ENCODE results near the gene MPDU1. TPM values are rescaled to one million over a fixed set of nuclear protein-coding genes. Genes with fewer than 3 reads are reported as not detected.
"Not testable (repeated sequence)": the region's sequence is repeated elsewhere in the genome, so short reads cannot be mapped to it uniquely, and the experiment has no call there.

The MPDU1 gene
- total RNA-seq, 3 donors from 2014 or later, result 55.2 to 101 (median 94.5) TPM

- intact Hi-C loops (cut with DNase I, micrococcal nuclease), result no loop called here
- H3K4me3 ChIP-seq, result no peak overlapping the region
- peaks cover 20% of the 10 kb centered on the region for H3K36me3 ChIP-seq (ENCODE audit: low read depth)
- H3K4me1 ChIP-seq (ENCODE audit: low read depth), result peaks cover 4% of the 10 kb centered on the region
- no peaks in the 10 kb centered on the region for H3K9me3 ChIP-seq
- TF ChIP-seq CTCF (IDR thresholded peaks at IDR 0.05), result no peak
- ATAC-seq (no peak), DNase-seq (no peak)
These were observed 7.9 kb downstream of the MPDU1 start for GRCh38 chr17:7591596-7591995.

GRCh38 chr17:7592422-7593021, 8.9 kb downstream of the MPDU1 start:
- TF ChIP-seq CTCF (IDR thresholded peaks at IDR 0.05), result no peak
- no peaks in the 10 kb centered on the region for H3K9me3 ChIP-seq
- H3K4me1 ChIP-seq (ENCODE audit: low read depth), result peaks cover 4% of the 10 kb centered on the region
- H3K4me3 ChIP-seq, result no peak overlapping the region
- ATAC-seq (no peak), DNase-seq (no peak)
- intact Hi-C loops (cut with DNase I, micrococcal nuclease), result no loop called here
- peaks cover 20% of the 10 kb centered on the region for H3K36me3 ChIP-seq (ENCODE audit: low read depth)

DNA sequence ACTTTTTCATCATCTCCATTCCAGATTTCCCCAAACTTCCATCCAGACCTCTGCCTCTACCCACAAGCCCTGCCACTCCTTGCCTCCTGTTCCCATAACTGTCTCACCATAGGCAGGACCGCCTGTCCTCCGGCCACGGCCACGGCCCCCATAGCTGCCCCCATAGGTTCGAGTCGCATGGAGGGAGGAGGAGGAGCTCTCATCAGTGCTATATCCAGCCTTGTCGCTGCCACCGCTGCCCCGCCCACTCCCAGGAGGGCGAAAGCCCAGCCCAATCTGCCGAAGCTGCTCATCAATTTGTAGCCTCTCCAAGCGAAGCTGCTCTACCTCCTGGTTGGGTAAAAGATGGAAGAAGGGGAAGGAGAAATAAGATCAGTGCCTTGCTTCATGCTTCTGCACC, 9.6 kb downstream of the MPDU1 start:
- Histone ChIP-seq H3K4me1 (ENCODE audit: low read depth) (peaks cover 4% of the 10 kb centered on the region), H3K36me3 (ENCODE audit: low read depth) (peaks cover 20% of the 10 kb centered on the region), H3K9me3 (no peaks in the 10 kb centered on the region), H3K4me3 (no peak overlapping the region)
- DNase-seq (no peak), ATAC-seq (no peak)
- TF ChIP-seq CTCF (IDR thresholded peaks at IDR 0.05), result no peak
- intact Hi-C loops (cut with DNase I, micrococcal nuclease), result no loop called here

- intact Hi-C loops (cut with DNase I, micrococcal nuclease); H3K9me3 ChIP-seq; H3K4me1 ChIP-seq (ENCODE audit: low read depth); H3K4me3 ChIP-seq; DNase-seq: not testable (repeated sequence)
- peak; percentile 83 for ATAC-seq
- peaks cover 20% of the 10 kb centered on the region for H3K36me3 ChIP-seq (ENCODE audit: low read depth)
These were observed 13.9 kb downstream of the MPDU1 start for GRCh38 chr17:7597561-7597960.

DNA sequence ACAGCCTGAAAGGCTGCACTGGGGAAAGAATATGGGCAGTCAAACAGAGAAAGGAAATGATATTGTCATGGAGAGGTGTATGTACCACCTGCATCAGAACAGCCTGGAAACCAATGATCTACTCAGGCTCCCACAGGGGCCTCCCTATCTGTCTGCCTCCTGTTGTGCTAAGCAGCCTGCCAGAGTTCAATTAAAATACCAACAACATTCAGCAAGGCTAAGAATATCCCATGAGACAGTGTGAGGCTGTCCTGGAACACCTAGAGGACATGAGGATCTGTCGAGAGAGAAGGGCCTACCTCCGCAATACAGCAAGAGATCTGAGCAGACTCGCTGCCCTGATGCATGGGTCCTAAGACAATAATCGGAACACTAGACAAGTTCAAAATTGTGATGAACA, 22.6 kb downstream of the MPDU1 start:
- peaks cover 6% of the 10 kb centered on the region for H3K36me3 ChIP-seq (ENCODE audit: low read depth)
- H3K4me3 ChIP-seq, result no peak overlapping the region
- intact Hi-C loops (cut with DNase I, micrococcal nuclease), result no loop called here
- DNase-seq (no peak), ATAC-seq (no peak)
- no peaks in the 10 kb centered on the region for H3K9me3 ChIP-seq
- no peaks in the 10 kb centered on the region for H3K4me1 ChIP-seq (ENCODE audit: low read depth)
- no peak for TF ChIP-seq CTCF (IDR thresholded peaks at IDR 0.05)

GRCh38 chr17:7610641-7611040, 27.0 kb downstream of the MPDU1 start:
- Histone ChIP-seq H3K36me3 (ENCODE audit: low read depth) (no peaks in the 10 kb centered on the region), H3K4me3 (no peak overlapping the region), H3K9me3 (no peaks in the 10 kb centered on the region), H3K4me1 (ENCODE audit: low read depth) (peaks cover 20% of the 10 kb centered on the region)
- intact Hi-C loops (cut with DNase I, micrococcal nuclease), result no loop called here
- TF ChIP-seq CTCF (IDR thresholded peaks at IDR 0.05), result no peak
- ATAC-seq, result no peak
- DNase-seq, result peak in 1 of 3 donors; percentile 7
